Stimulated activated CD4-positive, alpha-beta T cell treated with anti-CD3 and anti-CD28 coated beads, Interleukin-4, amount 100 ng/mL, for 1 hour (primary cell): ENCODE measurements around the gene MIA2.
"Not testable (repeated sequence)": the region's sequence is repeated elsewhere in the genome, so short reads cannot be mapped to it uniquely, and the experiment has no call there.

Experiments used
- DNase-seq: peaks from one replicate; pipeline ENCODE4 v3.0.0-alpha.2; 2020

Gene MIA2

GRCh38 chr14:39276005-39276404 lies 42.3 kb downstream of the MIA2 start:
- no peak for DNase-seq

GRCh38 chr14:39276579-39277114 lies 42.9 kb downstream of the MIA2 start:
- no peak for DNase-seq

DNA sequence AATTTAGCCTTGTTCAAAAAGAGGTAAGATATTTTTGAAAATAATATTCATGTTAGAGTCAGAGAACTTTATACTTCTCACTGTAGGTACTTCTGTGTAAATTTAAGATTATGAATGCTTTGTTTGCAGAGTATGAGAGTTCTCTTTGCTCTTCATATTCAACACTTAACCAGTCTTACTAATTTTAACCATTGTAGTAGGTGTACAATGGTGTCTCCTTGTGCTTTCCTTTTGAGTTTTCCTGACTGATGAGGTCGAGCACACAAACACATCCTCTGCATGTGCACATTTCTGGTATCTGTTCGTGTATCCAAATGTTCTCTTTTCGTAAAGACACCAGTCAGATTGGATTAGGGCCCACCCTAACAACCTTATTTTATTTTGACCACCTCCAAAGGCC lies 45.8 kb downstream of the MIA2 start:
- DNase-seq = no peak

DNA sequence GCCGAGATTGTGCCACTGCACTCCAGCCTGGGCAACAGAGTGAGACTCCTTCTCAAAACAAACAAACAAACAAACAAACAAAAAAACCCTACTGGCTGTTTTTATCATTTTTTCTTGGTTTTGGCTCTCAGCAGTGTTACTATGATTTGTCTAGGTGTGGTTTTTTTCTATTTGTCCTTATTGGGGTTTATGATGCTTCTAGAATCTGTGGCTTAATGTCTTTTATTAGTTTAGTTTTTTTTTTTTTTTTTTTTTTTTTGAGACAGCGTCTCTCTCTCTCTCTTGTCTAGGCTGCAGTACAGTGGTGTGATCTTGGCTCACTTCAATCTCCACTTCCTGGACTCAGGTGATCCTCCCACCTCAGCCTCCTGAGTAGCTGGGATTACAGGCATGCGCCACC lies 47.0 kb downstream of the MIA2 start:
- DNase-seq = not testable (repeated sequence)

DNA sequence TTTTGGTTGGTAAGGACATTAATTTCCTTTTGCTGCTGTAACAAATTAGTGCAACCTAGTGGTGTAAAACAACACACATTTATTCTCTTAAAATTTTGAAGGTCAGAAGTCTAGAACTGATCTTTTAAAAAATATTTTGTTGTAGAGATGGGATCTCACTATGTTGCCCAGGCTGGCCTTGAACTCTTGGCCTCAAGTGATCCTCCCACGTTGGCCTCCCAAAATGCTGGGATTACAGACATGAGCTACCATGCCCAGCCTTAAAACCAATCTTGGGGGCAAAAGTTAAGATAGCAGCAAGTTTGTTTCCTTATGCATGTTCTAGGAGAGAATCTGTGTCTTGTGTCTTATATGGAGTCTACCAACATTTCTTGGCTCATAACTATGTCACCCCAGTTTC lies 55.8 kb downstream of the MIA2 start:
- DNase-seq = no peak

DNA sequence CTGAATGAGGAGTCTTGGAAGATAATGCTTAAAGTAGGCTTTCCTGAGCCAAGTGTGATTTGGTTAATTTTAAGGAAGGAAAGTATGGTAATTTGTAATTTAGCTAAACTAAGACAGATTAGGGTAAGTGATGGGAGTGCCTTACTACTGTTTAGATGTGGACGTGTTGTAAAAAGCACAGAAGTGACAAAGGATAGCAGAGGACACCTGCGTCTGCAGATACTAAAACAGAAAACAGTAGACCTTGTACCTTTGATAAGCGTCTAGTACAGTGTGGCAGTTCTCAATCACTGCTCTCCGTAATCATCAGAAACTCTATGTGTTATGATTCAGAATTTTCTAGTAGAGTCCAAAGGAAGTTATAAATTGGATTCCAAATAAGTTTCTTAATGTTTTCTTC lies 58.0 kb downstream of the MIA2 start:
- DNase-seq = no peak

DNA sequence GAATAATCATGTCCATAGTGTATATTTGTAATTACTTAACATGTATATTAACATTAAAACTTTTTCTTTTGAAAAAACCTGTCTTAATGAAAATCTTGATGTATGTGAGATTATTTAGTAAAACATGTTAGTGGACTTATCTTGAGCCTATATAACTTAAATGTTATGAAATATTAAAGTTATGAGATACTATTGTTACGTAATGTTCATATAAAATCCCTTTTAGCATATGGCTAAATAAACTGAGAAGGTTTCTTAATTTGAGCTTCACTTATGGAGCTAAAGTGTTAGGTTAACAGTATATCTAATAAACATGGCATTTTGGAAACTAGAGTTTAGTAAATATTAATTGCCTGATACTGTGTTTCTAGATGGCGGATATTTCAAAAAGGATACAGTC lies 59.9 kb downstream of the MIA2 start:
- DNase-seq = no peak

- not testable (repeated sequence) for DNase-seq
Measured at GRCh38 chr14:39300389-39300788, 66.7 kb downstream of the MIA2 start.

DNA sequence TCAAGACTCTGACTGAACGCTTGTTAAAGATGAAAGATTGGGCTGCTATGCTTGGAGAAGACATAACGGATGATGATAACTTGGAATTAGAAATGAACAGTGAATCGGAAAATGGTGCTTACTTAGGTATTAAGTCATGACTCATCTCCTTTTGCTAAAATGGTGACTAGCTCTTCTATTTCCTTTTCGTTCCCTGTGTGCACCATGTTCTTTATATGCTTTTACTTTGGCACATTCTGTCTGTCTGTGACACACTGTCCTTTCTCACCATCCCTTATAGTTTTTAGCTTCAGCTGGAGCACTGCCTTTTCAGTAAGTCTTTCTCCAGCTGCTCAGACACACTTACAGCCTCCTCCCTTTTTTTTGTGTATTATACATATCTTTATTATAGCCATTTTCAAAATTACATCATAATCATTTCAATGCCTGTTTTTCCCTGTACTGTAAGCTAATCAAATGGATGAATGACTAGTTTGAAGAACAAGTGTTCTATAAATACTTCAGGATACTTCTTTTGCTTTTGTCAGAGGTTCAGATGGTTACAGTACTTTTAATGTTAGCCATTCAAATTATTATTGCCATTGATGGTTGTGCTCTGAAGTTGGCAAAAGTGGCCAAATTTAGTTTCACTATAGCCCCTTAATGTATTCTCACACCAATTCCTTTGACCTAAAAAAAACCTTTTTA lies 68.6 kb downstream of the MIA2 start:
- DNase-seq = no peak

DNA sequence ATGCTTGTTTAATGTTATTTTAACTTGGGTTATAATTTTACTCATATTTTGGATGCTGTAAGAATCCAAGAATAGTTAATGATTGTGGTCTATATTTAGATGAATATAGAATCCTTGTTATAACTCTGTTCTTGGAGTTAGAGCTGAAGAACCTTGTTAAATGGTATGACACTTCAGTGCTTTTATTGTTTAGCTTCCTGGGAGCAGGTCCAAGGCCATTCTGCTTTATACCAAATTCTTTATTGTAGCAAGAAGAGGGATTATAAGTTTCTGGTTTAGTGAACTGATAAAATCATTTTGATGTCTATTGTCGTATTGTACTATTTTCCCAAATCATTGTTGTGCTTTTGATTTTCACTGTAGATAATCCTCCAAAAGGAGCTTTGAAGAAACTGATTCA lies 69.4 kb downstream of the MIA2 start:
- DNase-seq = no peak

- no peak for DNase-seq
Measured at GRCh38 chr14:39307815-39308214, 74.1 kb downstream of the MIA2 start.

GRCh38 chr14:39310051-39310450 lies 76.3 kb downstream of the MIA2 start:
- no peak for DNase-seq

- DNase-seq = no peak
Measured at GRCh38 chr14:39315859-39316444, 82.2 kb downstream of the MIA2 start.

DNA sequence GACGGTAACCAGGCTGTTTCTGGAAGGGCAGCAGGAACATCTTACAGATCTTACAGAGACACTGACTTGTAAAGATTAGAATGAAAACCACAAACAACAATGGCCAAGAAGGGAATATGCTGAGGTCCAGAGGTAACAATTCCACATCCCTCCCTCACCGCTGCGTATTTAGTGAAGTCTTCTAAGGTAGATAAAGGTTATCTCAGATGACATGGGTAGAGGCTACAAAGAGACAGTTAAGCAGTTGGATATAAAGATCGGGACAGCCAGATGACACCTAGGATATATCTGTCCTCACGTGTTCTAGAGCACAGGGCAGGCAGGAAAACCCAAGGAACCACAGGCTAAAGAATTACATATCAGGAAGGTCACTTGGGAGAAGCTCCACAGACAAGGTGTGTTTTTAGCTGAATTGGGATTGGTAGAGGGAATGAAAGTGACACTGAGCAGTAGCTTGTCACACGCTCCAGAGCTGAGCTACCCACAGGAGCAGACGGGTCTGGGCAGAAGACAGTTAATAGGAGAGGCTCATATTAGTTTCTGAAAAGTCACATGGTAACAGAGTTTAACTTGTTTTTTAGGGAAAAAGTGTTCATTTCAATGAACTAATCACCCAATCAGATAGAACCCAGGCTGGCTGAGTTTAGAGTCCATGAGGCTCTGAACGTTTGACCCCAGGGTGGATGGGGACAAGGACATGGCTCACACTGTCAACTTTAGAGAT lies 83.3 kb downstream of the MIA2 start:
- DNase-seq = no peak

DNA sequence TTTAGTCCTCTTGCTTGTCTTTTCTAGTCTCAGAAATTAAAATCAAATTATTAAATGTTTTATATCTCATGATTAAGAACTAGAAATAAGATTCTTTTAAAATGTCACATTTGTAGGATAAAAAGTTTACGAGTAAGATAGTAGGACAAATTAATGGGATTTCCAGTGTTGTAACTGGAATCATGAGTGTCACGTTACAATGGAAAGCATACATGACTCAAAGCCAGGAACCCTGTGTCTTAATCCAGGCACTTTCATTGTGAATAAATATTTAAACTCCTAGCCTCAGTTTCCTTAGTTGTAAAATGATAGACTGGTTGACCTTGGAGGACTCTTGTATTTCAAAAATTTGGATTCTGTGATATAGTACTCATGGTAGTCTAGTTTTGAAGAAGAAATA lies 84.9 kb downstream of the MIA2 start:
- DNase-seq = no peak

DNA sequence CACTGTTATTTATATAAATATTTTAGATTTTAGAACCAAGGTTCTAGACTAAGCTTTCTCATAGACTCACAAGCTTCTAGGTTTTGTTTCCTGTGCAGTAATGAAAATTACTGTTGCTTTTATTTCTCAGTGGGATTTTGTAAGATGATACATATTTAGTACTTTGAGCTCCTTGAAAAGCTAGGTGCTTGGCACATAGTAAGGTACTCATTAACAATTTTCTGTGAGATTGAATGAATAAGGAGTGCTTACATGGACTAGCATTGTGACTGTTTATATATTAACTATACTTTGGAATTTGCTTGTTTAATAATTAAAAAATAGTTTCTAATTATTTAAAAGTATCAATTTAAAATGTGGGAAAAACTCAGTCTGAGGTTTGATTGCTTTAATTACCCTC lies 85.7 kb downstream of the MIA2 start:
- DNase-seq = no peak

DNA sequence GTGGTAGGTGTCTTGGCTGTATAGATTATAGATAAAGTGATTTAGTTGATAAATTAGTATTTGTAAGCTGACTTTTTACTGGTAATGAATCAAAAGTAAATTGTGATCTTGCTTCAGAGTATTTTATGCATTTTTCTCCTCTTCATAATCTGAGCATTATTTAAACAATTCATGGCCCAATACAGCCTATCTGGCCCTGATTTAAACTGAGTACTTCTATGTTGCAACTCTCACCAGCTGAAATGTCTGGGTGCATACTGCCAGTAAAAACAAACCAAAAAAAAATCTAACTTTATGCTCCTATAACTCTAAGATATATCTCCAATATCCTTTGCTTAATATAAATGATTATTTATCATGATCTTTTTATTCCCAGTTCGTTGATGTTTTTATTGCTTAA lies 86.6 kb downstream of the MIA2 start:
- DNase-seq = no peak

GRCh38 chr14:39322807-39323206 lies 89.1 kb downstream of the MIA2 start:
- DNase-seq = no peak

GRCh38 chr14:39324097-39324496 lies 90.4 kb downstream of the MIA2 start:
- no peak for DNase-seq

DNA sequence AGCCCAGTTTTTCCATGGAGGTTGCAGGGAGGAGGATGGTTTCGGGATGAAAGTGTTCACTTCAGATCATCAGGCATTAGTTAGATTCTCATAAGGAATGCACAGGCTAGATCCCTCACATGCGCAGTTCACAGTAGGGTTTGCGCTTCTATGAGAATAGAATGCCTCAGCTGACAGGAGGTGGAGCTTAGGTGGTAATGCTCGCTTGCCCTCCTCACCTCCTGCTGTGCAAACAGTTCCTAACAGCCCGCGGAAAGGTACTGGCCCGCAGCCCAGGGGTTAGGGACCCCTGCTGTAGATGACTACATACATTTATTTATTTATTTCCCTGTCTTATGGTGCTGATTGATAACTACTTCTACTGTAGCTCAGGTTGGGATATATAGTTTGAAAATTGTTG lies 105.3 kb downstream of the MIA2 start:
- DNase-seq = no peak

DNA sequence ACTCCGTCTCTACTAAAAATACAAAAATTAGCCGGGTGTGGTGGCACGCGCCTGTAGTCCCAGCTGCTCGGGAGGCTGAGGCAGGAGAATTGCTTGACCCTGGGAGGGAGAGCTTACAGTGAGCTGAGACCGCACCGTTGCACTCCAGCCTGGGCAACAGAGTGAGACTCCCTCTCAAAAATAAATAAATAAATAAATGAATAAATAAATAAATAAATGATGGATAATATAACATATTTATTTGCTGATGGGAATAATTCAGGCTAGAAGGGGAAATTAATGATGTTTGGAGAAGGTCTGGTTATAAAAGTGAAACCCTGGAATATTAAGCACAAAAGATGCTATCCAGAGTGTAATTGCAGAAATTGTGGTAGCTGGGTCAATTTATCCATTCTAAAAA lies 107.4 kb downstream of the MIA2 start:
- DNase-seq = not testable (repeated sequence)

GRCh38 chr14:39342768-39343167 lies 109.1 kb downstream of the MIA2 start:
- no peak for DNase-seq

DNA sequence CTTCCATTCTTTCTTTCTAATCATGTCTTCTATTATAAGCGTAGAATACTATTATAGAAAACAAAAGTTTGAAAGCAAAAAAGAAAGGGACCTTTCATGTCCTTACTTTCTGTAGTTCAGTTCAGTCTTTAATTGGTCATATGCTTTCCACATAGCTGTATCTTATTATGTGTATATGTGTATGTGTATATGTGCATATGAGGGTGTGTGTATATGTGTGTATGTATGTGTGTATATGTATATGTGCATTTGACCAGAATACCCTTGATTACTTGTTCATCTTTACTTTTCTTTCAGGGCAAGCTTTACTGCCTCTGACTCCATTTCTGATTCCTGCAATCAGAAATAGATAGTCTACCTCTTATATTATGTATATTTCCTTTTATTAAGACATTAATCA lies 109.9 kb downstream of the MIA2 start:
- no peak for DNase-seq

- DNase-seq = no peak
Measured at GRCh38 chr14:39350866-39351265, 117.2 kb downstream of the MIA2 start.
